ENCODE data around the gene TARP.
A peak's percentile ranks its signal among the peaks of the same experiment; 100 is the strongest.
"Not testable (repeated sequence)": the region's sequence is repeated elsewhere in the genome, so short reads cannot be mapped to it uniquely, and the experiment has no call there.

TARP gene

GRCh38 chr7:38259157-38259556 lies 14.3 kb downstream of the TARP start:
- not testable (repeated sequence) for DNase-seq

- no peak for DNase-seq
Measured at GRCh38 chr7:38257350-38257677, 16.1 kb downstream of the TARP start.

- not testable (repeated sequence) for DNase-seq
Measured at GRCh38 chr7:38249849-38250248, 23.6 kb downstream of the TARP start.

GRCh38 chr7:38248069-38248567 lies 25.3 kb downstream of the TARP start:
- DNase-seq, result no peak

GRCh38 chr7:38245409-38245977 lies 27.9 kb downstream of the TARP start:
- DNase-seq, result no peak

- DNase-seq, result no peak
Measured at GRCh38 chr7:38244516-38244915, 28.9 kb downstream of the TARP start.

- DNase-seq, result peak in 1 of 2 donors; percentile 18
Measured at GRCh38 chr7:38243345-38243744, 30.1 kb downstream of the TARP start.

GRCh38 chr7:38242814-38243213 lies 30.6 kb downstream of the TARP start:
- no peak for DNase-seq

GRCh38 chr7:38241071-38241470 lies 32.4 kb downstream of the TARP start:
- DNase-seq, result no peak

- DNase-seq, result not testable (repeated sequence)
Measured at GRCh38 chr7:38239129-38239528, 34.3 kb downstream of the TARP start.

GRCh38 chr7:38235606-38236005 lies 37.8 kb downstream of the TARP start:
- no peak for DNase-seq

GRCh38 chr7:38234759-38235158 lies 38.7 kb downstream of the TARP start:
- not testable (repeated sequence) for DNase-seq

- DNase-seq, result peak in 1 of 2 donors; percentile 84
Measured at GRCh38 chr7:38232502-38233366, 40.7 kb downstream of the TARP start.

GRCh38 chr7:38229884-38230642 lies 43.4 kb downstream of the TARP start:
- DNase-seq, result no peak

- DNase-seq, result no peak
Measured at GRCh38 chr7:38229386-38229785, 44.0 kb downstream of the TARP start.

GRCh38 chr7:38224392-38224791 lies 49.0 kb downstream of the TARP start:
- no peak for DNase-seq

GRCh38 chr7:38223306-38223705 lies 50.1 kb downstream of the TARP start:
- no peak for DNase-seq

- DNase-seq, result peak in 1 of 2 donors; percentile 62
Measured at GRCh38 chr7:38222481-38223096, 50.8 kb downstream of the TARP start.

GRCh38 chr7:38220452-38220851 lies 53.0 kb downstream of the TARP start:
- no peak for DNase-seq

GRCh38 chr7:38217672-38218071 lies 55.8 kb downstream of the TARP start:
- no peak for DNase-seq

GRCh38 chr7:38215735-38216670 lies 57.4 kb downstream of the TARP start:
- DNase-seq, result peak; percentile 21 to 92

GRCh38 chr7:38215115-38215514 lies 58.3 kb downstream of the TARP start:
- no peak for DNase-seq
